Measurements from ENCODE around the gene CHCHD3.

Gene CHCHD3

DNA sequence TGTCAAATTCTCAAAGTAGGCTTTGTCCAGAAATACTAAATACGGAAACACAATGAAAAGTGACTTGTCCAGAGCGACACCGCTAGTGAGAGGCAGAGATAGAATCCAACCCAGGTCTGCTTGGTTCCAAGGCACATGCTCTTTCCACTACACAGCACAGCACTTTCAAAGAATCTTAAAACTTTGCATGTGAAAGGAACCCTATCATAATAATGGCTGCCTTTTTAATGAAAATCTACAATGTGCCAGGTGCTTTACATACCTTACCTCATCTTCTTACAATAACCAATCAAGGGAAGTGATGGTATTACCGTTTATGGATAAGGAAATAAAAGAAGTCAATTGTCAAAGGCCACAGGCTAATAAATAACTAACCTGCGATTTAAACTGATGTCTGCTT lies 2.6 kb downstream of the CHCHD3 start:
- DNase-seq: no peak

DNA sequence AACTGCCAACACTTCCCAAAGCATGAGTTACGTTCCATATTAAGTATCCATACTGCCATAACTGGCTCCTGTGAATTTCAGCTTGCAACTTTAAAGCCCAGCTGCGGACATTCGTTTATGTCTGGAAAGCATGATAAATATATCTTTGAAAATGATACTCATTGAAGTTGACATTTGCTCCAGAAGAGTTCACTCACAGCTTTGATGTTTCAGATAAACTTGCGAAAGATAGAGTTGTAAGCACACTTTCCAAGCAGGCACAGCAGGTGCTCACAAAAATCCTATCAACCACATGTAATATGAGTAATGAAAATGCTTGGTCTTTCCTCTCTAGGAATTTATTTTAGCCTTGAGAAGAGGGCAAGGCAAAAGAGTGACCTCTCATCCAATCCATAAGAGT lies 4.5 kb downstream of the CHCHD3 start:
- no peak for DNase-seq

DNA sequence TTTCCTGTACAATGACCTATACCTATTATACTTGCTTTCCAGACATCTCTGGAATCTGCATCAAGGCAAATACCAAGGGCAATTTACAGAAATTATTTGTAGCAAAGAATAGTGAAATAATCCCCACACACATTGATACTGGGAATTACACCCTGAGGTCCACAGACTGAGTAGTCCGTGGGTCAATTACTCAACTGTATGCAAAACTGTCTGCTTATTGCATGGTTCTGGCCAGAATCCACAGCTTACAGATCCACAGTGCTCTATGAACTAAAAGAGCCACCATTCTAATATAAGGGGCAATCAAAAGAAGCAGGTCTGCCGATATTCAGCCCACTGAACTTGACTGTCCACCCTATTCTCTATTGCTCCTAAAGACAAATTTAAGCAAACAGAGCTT lies 5.7 kb downstream of the CHCHD3 start:
- no peak for DNase-seq

DNA sequence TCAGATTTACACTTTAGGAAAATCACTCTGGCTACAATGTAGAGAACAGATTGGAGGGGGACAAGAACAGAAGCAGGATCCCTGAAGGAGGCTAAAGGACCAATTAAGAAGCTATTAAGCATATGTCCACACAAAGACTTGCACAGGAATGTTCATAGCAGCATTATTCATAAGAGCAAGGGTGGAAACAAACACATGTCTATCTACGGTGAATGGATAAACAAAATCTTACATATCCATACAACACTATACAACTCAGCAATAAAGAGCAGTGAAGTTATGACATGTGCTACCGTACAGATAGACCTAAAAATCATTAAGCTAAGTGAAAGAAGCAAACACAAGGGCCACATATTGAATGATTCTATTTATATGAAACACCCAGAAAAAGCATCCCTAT lies 10.4 kb downstream of the CHCHD3 start:
- DNase-seq: no peak

DNA sequence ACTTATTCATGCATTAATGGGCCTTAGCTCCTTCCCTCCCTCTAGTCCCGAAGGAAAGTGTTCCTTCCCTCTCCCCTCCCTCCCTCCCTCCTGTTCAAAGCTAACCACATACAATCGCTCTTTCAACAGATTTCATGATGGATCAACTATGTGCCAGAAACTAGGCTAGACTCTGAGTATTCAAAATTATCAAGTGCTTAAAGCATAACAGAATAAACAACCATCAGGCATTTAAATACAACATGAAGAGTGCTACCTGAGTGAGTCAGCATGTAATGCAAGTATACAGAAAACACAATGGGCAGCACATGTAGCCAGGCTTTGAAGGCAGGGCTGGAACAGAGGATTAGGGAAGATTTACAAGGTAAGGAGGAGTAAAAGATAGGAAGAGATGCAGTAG lies 11.3 kb downstream of the CHCHD3 start:
- no peak for DNase-seq

DNA sequence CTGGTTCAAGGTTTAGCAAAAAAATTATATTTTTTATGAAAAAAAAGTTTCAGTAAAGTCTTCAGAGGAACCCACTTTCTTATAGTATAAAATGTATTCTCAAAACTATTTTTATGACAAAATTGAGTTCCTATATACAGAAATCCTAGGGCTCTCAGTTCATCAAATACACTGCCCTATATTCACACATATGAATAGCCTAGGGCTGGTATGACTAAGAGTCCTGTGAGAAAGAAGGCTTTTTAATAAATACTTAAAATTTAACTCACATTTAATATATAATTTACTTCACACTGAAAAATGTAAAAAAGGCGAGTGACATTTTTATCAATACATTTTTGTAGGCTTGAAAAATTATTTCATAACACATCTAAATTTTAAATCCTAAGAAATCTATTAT lies 16.6 kb downstream of the CHCHD3 start:
- no peak for DNase-seq

DNA sequence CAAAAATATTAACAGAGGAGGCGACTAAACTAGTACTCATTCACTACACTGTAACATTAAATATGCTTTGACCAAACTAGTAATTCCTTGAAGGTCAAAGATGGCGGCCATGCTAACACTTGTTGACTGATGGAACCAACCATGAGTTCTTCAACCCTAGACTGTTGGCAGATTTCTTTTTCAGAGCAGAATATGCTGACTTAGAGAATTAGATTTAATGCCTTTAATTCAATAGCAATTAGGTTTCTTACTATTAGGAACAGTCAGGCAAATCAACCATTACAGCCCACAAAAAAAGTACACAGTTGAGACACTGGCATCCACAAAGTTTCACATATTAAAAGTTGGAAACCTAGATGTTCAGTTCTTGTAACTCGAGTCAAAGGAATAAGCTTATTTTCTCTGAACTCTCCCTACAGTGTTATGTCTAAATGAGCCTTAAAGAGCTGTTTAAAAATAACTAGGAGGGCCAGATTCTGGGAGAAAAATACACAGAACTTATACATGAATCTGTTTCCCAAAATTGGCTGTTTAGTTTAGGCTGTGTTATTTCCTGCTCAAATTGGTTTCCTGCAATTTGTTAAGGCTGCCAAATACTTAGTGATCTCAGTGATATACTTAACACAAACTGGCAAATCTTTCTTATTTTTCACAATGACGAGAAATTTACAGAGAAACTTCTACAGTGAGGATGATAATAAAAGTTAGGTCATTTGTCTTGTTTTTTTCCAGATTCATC lies 17.6 kb downstream of the CHCHD3 start:
- DNase-seq: no peak

DNA sequence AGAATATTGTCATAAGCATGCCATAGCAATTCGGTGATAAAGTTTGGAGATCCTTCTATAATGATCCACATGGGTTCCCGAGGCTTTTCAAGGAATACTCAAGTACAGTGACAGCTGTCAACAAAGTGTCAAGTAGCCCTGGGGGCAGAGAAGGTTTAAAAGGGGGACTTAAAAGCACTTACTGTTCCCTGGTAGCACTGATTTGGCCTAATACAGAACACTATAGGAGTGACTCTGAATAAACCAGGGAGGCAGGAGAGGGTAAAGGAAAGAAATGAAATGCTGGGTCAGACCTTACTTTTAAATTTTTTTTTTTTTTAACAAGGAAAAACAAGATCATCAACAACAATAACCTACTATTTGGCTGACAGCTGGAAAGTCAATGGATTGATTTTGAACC lies 20.1 kb downstream of the CHCHD3 start:
- no peak for DNase-seq

DNA sequence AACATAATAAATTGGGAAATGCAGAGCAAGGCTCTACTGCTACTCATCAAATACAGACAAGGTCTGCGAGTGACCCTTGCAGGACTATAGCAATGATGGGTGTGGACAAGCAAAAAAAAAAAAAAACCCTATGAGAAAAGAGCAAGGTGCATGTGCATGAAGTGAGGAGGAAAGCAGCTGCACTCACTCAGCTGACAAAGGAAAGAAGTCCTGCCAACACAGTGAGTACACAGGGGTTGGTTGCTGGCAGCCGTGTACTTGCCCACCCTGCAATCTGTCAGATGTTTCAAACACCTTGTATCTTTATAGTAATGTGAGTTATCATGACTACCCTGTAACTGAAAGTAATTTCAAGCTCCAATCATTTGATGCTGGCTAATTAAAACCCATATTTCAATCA lies 20.5 kb downstream of the CHCHD3 start:
- DNase-seq: no peak

DNA sequence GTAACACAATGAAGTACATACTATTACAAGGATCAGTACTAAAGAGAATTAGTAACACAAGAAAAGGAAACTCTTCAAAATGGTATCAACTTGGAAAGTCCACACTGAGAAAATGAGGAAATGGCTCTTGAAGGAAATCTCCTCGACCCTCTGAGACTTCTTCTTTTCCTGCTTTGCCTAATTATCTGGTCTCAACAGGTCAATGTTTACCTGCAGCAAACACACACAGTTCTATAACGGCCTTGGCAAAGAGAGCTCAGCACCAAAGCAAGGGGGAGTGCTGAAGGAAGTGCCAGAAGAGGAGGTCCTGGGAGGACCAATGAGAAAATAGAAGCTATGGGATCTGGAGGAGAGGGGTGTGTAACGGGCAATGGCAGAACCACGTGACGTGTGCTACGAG lies 21.9 kb downstream of the CHCHD3 start:
- DNase-seq: no peak

DNA sequence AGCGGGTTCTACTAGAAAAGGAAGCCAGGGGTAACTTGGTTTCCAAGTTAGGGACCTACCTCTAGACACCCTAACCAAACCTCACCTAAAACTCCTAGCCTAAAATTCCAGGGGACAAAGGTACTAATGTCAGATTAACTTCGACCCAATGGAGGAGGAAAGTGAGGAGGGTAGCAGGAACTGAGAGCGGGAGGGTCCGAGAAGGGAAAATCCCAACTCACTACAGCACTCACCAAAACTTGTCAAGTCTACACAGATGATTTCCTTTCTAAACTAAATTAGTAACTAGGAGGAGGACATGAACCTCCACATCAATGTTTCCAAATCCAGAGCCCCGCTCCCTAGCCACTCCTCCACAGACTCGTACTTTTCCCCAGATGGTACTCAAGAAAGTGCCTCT lies 22.6 kb downstream of the CHCHD3 start:
- no peak for DNase-seq

DNA sequence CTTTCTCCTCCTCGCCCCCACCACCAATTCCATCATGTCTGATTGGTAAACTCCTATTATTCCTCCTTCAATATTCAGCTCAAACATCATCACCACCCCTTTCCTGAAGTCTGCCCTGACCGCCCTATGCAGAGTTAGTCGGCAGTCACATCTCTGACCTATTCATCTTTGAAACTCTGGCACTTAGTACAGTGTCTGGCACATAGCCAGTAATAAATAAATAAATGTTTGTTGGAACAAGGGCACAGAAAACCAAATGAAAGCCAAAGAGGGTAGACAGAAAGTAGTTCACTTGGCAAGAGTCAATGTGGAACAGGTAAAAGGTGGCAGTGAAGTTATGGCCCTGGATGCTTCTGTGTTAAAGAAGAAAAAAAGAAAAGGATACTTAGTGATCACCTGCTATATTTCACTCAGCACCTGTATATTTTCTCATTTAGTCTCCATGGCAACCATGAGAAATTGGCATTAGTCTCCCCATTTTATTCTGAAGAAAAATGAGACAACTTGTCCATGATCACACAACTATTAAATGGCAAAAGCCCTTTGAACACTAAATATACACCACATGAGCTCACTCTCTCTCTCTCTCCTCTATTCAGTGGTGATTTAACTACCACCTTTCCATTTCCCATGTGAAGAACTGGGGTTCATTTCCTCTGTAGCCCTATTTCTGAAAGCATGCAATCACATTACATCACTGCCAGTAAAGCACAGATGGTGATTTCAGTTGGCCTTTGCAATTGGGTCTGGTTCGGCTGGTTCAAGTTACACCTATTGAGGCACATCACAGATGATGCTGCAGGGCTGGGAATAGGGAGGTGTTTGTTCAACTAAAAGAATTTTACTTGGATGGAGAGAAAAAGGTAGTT lies 25.3 kb downstream of the CHCHD3 start:
- no peak for DNase-seq

DNA sequence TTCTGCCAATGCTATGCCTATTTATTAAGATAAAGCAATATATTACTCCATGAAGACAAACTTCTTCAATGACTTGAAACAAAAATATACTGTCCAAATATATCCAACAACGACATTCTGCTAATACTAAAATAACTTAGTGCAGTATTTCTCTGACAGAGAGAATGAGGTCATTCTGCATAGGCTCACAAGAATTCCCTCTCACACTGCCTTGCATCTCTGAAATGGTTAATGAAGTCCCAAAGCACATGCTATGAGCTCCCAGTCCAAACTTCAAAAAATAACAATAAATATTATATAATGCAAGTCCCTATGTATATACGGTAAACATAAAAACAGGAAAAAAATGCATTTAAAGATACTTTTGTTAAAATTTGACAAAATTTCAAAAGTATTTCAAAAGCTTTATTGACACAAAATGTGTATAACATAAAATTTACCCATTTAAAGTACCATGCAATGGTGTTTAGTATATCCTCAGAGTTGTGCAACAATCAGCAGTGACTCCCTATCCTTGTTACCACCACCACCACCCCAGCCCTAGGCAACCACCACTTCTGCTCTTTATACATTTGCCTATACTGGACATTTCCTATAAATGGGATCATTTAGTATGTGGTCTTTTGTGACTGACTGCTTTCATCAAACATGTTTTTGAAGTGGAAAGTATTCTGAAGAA lies 27.6 kb downstream of the CHCHD3 start:
- DNase-seq: no peak

DNA sequence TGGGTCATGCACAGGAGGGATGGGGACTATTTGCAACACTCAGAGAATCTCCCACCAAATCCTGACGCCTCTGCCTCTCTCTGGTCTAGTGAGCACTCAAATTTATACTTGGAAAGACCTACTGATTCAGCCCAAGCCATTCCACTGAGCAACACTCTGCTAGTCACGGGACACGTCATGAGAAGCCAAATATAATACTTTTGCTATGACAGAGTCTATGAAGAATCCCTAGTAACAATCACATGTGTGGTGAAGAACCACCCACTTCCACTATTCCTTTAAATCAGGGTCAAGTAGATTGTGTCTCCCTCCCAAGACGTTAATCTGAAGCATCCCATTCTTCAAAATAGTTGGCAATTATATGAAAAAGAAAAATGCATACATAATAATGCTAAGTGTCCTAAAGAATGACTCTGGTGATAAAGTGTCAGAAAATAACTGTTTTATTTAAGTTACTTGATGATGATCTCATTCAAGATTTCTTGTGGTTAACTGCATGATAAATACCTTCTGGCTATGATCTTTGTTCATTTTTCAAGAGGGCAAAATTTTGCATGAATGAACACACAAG lies 28.5 kb downstream of the CHCHD3 start:
- no peak for DNase-seq

DNA sequence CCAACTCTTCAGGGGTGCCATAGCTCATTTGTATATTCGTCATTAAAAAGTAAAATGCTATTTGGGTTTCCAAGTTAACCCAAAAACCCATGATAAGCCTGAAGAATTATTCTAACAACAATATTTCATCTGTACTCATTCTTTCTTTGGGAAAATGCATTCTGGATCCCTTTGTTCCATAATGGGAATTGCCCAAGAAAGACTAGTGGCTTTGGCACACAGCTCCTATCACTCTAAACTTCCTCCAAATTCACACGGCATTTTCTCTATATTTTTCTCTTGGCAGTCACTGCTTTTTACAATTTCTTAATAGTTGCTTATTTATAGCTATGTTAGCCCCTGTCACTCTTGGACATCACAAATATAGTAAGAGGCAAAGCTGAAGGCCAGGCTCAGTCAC lies 29.1 kb downstream of the CHCHD3 start:
- no peak for DNase-seq

DNA sequence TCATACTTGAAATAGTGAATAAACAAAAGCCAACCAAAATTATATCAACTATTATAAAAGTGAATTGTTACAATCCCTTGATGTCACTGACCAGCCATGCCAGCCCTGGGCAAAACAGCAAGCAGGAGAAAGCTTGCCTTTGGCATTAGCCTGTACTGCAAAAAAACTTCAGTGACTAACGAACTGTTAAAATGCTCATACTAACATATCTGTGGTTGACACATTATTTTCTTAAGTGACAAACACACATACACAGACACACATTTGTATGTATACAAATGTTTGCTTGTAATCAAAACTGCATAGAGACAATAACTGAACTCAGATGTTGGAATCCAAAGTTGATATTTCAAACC lies 29.5 kb downstream of the CHCHD3 start:
- no peak for DNase-seq

DNA sequence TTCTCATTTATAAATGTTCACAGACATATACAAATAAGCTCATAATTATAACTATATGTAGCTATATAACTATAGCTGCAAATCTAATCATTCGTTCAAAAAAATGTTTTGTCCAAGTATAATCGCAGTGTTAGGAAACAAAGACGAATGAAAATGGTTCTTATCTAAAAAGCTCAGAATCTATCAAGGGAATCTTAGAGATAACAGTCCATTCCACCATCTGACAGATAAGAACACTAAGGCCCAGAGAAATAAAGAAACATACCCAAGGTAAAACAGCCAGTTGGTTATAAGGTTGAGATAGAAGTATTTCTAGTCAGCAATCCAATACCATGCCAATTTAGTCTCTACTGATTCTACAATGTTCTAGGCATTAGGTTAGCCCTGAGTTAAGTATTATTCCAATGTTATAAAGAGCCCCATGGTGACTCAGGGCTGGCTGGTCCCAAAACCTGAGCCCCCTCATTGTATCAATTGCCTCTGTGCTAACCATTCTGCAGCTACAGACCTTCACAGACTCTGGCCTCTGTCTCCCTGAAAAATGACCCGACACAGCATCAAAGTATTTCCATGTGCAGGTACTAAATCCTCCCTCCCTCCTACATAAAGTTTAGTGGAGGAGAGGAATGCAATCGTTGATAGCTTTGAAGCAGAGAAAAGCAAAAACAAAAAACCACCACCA lies 30.0 kb downstream of the CHCHD3 start:
- no peak for DNase-seq

DNA sequence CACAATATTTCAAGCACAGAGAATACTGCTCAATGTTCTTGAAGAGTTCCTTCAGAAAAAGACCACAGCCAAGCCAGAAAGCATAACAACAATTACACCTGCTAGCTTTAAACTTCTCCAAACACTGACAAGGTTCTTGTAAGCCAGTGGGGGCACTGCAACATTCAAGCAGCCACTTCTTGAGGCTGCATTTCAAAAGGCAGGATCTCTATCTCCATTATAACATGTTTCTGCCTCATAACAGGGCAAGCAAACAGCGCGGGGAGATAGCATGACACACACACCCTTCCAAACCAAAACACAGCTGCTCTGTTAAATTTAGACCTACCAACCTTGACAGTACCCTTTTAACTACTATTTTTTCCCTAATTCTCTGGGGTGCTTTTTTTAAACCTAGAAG lies 30.8 kb downstream of the CHCHD3 start:
- DNase-seq: peak in 4 of 56 donors; percentile 9 to 32 (median 12)

DNA sequence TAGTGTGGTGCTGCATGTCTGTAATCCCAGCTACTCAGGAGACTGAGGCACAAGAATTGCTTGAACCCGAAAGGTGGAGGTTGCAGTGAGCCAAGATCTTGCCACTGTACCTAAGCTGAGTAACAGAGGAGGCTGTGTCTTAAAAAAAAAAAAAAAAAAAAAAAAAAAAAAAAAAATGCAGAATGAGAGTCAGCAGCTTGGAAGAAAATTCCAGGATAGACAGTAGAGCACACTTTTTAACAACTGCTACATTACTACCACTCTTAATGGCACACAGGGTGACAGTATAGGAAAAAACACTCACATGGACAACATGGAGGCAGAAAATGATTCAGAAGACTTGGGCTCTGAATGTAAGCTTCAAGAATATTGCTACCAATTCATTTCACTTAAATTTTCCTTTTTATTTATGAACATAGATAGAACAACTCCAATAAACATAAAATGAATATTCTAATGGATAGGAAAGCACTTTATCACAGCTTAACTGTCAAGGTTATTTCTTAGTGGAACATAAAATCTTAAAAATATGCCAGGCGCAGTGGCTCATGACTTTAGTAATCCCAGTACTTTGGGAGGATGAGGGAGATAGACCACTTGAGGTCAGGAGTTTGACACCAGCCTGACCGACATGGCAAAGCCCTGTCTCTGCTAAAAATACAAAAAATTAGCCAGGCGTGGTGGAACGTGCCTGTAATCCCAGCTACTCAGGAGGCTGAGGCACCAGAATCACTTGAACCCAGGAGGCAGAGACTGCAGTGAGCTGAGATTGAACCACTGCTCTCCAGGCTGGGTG lies 31.5 kb downstream of the CHCHD3 start:
- DNase-seq: no peak

DNA sequence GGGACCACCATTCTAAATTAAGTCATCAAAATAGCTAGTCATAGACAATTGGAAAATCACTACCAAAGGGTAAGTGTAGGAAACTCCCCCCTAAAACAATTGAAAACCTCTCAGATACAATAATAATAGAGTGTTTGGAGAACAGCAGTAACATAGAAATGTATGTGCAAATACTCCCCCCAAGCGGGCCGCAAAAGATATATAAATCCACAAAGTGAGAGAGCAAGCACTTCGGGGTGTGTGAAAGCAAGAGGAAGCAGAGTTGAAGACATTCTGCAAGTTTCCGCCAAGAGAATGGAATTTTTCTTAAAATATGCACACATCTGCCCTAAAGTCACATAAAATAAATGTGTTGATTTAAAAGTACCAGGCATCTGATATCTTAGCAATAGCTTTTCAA lies 33.3 kb downstream of the CHCHD3 start:
- no peak for DNase-seq

DNA sequence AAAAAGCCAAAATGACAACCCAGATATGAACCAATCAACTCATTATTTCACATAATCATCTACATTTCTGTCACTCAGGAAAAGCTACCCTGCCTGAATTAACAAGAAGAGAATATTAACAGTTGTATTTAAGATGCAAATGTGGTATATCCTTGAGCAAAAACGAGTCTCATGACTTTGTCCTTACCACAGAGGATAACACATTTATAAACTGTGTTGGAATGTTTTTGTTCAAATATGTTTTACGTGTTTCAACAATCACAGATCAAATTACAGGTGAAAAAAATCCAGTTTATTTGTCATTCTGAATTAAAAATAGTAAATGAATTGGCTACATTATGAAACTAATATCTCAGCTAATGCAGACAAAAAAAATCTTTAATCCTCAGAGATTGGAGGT lies 34.6 kb downstream of the CHCHD3 start:
- DNase-seq: no peak

Measured in nucleus accumbens (tissue), 56 donors.